IMR-90 (cell line): ENCODE results near the gene PCCA. TPM values are rescaled to one million over a fixed set of nuclear protein-coding genes. Genes with fewer than 3 reads are reported as not detected.
A peak's percentile ranks its signal among the peaks of the same experiment; 100 is the strongest.

Experiments
- ATAC-seq: fragments of 200-7000 bp; cut with Tn5 transposase; 2 replicates; pipeline ENCODE4 v1.9.1; 2020; ENCODE audit warnings: low read depth, mild to moderate bottlenecking, moderate library complexity
- BruUV-seq: library from RNA; stranded (reverse); fragments of 400-500 nt; replicated peaks from 2 replicates; lab custom pipeline; 2021; lab: Mats Ljungman, UMichigan
- CTCF ChIA-PET: fragments of 300-600 bp; formaldehyde crosslinking; extraction: SDS; loops from one replicate; lab custom pipeline; 2021; ENCODE audit warnings: antibody characterized with exemption; lab: Yijun Ruan, JAX
- POLR2A ChIA-PET: fragments of 300-600 bp; sonication (Branson Sonifier 250); formaldehyde crosslinking; loops from one replicate; lab custom pipeline; 2022; ENCODE audit warnings: antibody characterized with exemption; ENCODE audit not compliant: unreplicated experiment; lab: Charles Lee
- DNase-seq: peaks from one replicate; pipeline ENCODE4 v3.0.0; 2013
- H2AFZ ChIP-seq: replicated peaks from 2 replicates; pipeline ENCODE3; 2013; ENCODE audit warnings: low read length, mild to moderate bottlenecking; ENCODE audit not compliant: poor library complexity
- H2AK5ac ChIP-seq: 2 replicates; pipeline ENCODE4 v1.6.1; 2013; ENCODE audit warnings: low read depth, low read length, inconsistent platforms
- H2AK9ac ChIP-seq: replicated peaks from 2 replicates; pipeline ENCODE3; 2013; ENCODE audit warnings: mild to moderate bottlenecking, low read depth, low read length, moderate library complexity; ENCODE audit not compliant: poor library complexity
- H2BK120ac ChIP-seq: 2 replicates; pipeline ENCODE4 v1.6.1; 2013; ENCODE audit warnings: low read depth, low read length, inconsistent platforms
- H2BK15ac ChIP-seq: 3 replicates; pipeline ENCODE4 v1.6.1; 2013; ENCODE audit warnings: low read depth, low read length, inconsistent platforms
- H2BK20ac ChIP-seq: 2 replicates; pipeline ENCODE4 v1.6.1; 2013; ENCODE audit warnings: low read depth, mild to moderate bottlenecking, inconsistent platforms, low read length, moderate library complexity
- H2BK5ac ChIP-seq: 2 replicates; pipeline ENCODE4 v1.6.1; 2013; ENCODE audit warnings: mild to moderate bottlenecking, low read depth, low read length, inconsistent platforms; ENCODE audit not compliant: poor library complexity, severe bottlenecking
- H3K14ac ChIP-seq: replicated peaks from 2 replicates; pipeline ENCODE4 v1.6.1; 2013; ENCODE audit warnings: low read depth, low read length, inconsistent platforms
- H3K18ac ChIP-seq: 2 replicates; pipeline ENCODE4 v1.6.1; 2013; ENCODE audit warnings: low read depth, low read length, control low read depth
- H3K23ac ChIP-seq: 2 replicates; pipeline ENCODE4 v1.6.1; 2013; ENCODE audit warnings: low read depth, low read length, inconsistent platforms
- H3K27ac ChIP-seq: 2 replicates; pipeline ENCODE4 v1.5.1; 2013; ENCODE audit warnings: mild to moderate bottlenecking, control low read depth, low read length; ENCODE audit not compliant: insufficient read depth
- H3K27me3 ChIP-seq: 2 replicates; pipeline ENCODE4 v1.6.1; 2013; ENCODE audit warnings: low read length; ENCODE audit not compliant: control insufficient read depth, insufficient read depth
- H3K36me3 ChIP-seq: 2 replicates; pipeline ENCODE4 v1.6.1; 2013; ENCODE audit warnings: low read length, mixed read lengths; ENCODE audit not compliant: control insufficient read depth, insufficient read depth
- H3K4ac ChIP-seq: 2 replicates; pipeline ENCODE4 v1.6.1; 2013; ENCODE audit warnings: low read depth, low read length, inconsistent platforms
- H3K4me1 ChIP-seq: 2 replicates; pipeline ENCODE4 v1.6.1; 2013; ENCODE audit warnings: low read length, mixed read lengths; ENCODE audit not compliant: control insufficient read depth, insufficient read depth
- H3K4me2 ChIP-seq: 2 replicates; pipeline ENCODE4 v1.6.1; 2013; ENCODE audit warnings: low read depth, mild to moderate bottlenecking, control low read depth, low read length, moderate library complexity
- H3K4me3 ChIP-seq: 2 replicates; pipeline ENCODE4 v1.5.1; 2013; ENCODE audit warnings: low read depth, mild to moderate bottlenecking, control low read depth, low read length, moderate library complexity; ENCODE audit not compliant: insufficient read depth
- H3K56ac ChIP-seq: 2 replicates; pipeline ENCODE4 v1.6.1; 2013; ENCODE audit warnings: low read length, inconsistent platforms; ENCODE audit not compliant: insufficient read depth; ENCODE audit errors: extremely low read depth
- H3K79me1 ChIP-seq, 2 experiments: 2 replicates each; pipeline ENCODE4 v1.6.1; 2013; ENCODE audit warnings: low read length in 2 of 2, inconsistent platforms in 1 of 2, low read depth in 1 of 2
- H3K9ac ChIP-seq: 2 replicates; pipeline ENCODE4 v1.6.1; 2013; ENCODE audit warnings: low read depth, low read length, control low read depth
- H3K9me1 ChIP-seq: 2 replicates; pipeline ENCODE4 v1.6.1; 2013; ENCODE audit warnings: low read length, inconsistent platforms; ENCODE audit not compliant: insufficient read depth
- H3K9me3 ChIP-seq: 2 replicates; pipeline ENCODE4 v1.6.1; 2013; ENCODE audit warnings: low read length; ENCODE audit not compliant: control insufficient read depth, insufficient read depth
- H4K20me1 ChIP-seq: 2 replicates; pipeline ENCODE4 v1.6.1; 2013; ENCODE audit warnings: low read length, inconsistent platforms; ENCODE audit not compliant: insufficient read depth
- H4K5ac ChIP-seq: 2 replicates; pipeline ENCODE4 v1.6.1; 2013; ENCODE audit warnings: mild to moderate bottlenecking, low read depth, low read length, control low read depth
- H4K8ac ChIP-seq, 2 experiments: 2 replicates each; pipeline ENCODE4 v1.6.1; 2013; ENCODE audit warnings: low read depth in 2 of 2, low read length in 2 of 2, control low read depth in 1 of 2, inconsistent platforms in 1 of 2
- H4K91ac ChIP-seq: 2 replicates; pipeline ENCODE4 v1.6.1; 2013; ENCODE audit warnings: low read depth, low read length, inconsistent platforms; ENCODE audit not compliant: insufficient read depth
- BHLHE40 ChIP-seq: fragments of 150-350 bp; IDR thresholded peaks from 2 replicates; pipeline ENCODE4 v1.6.1; 2016; ENCODE audit warnings: mild to moderate bottlenecking, low read depth, low read length
- CEBPB ChIP-seq: IDR thresholded peaks from 2 replicates; pipeline ENCODE4 v1.6.1; 2012; ENCODE audit warnings: low read depth, low read length, improper control_type of control experiment
- FOS ChIP-seq: fragments of 150-350 bp; IDR thresholded peaks from 2 replicates; pipeline ENCODE4 v1.6.1; 2016; ENCODE audit warnings: low read depth, low read length
- MAFK ChIP-seq: IDR thresholded peaks from 2 replicates; pipeline ENCODE4 v1.6.1; 2012; ENCODE audit warnings: low read depth, low read length, improper control_type of control experiment
- MAZ ChIP-seq: IDR thresholded peaks from 2 replicates; pipeline ENCODE4 v1.6.1; 2012; ENCODE audit warnings: low read depth, mild to moderate bottlenecking, low read length, improper control_type of control experiment, moderate library complexity, borderline replicate concordance
- NFE2L2 ChIP-seq: fragments of 150-350 bp; IDR thresholded peaks from 2 replicates; pipeline ENCODE4 v1.6.1; 2016; ENCODE audit warnings: low read depth, mild to moderate bottlenecking, low read length
- RAD21 ChIP-seq: IDR thresholded peaks from 2 replicates; pipeline ENCODE4 v1.6.1; 2012; ENCODE audit warnings: low read length, improper control_type of control experiment
- RCOR1 ChIP-seq: IDR thresholded peaks from 2 replicates; pipeline ENCODE4 v1.6.1; 2012; ENCODE audit warnings: mild to moderate bottlenecking, low read length, improper control_type of control experiment; ENCODE audit not compliant: insufficient replicate concordance
- RFX5 ChIP-seq: IDR thresholded peaks from 2 replicates; pipeline ENCODE4 v1.8.0; 2012; ENCODE audit warnings: low read depth, mild to moderate bottlenecking, low read length, moderate library complexity
- SMC3 ChIP-seq: fragments of 150-350 bp; IDR thresholded peaks from 2 replicates; pipeline ENCODE4 v1.6.1; 2016; ENCODE audit warnings: low read depth, mild to moderate bottlenecking, antibody characterized with exemption, low read length, moderate library complexity
- WGBS, 2 experiments: methylation state at CpG; one replicate each; pipeline versions ENCODE4 v1.1.5 to v1.1.7; 2013; ENCODE audit warnings: missing lambda C conversion rate in 2 of 2; ENCODE audit not compliant: insufficient read length in 1 of 2; ENCODE audit errors: extremely low coverage in 2 of 2; 5-methylcytosine and 5-hydroxymethylcytosine counted together
- dilution Hi-C: fragments of 300-500 bp; cut with HindIII; formaldehyde crosslinking; loops from one replicate; pipeline ENCODE4 v1.14.3; 2018; ENCODE audit warnings: low sequenced_read_pairs; ENCODE audit not compliant: unreplicated experiment
- in situ Hi-C: fragments of 300-500 bp; cut with MboI; formaldehyde crosslinking; loops from 3 replicates; pipeline ENCODE4 v1.14.3; 2019; ENCODE audit warnings: low sequenced_read_pairs, inconsistent platforms, mixed read lengths
- intact Hi-C: fragments of 100-400 bp; cut with micrococcal nuclease; formaldehyde crosslinking; loops from 2 replicates; pipeline ENCODE4 v1.10.0; 2022
- polyA plus RNA-seq, 3 experiments: library from polyadenylated mRNA; depleted of rRNA; stranded (reverse); fragments of >200 nt; gene quantifications; 2 replicates each; pipeline ENCODE4 v1.2.3, GENCODE V29; 2012; ENCODE audit warnings: low replicate concordance in 1 of 3
- total RNA-seq: library from RNA; depleted of rRNA; stranded (reverse); fragments of >200 nt; gene quantifications from 2 replicates; pipeline ENCODE4 v1.2.3, GENCODE V29; 2012
- TF ChIP-seq, protein P1 (sequence below): fragments of 150-350 bp; IDR thresholded peaks from 2 replicates; pipeline ENCODE4 v1.6.1; 2016; ENCODE audit warnings: low read depth, mild to moderate bottlenecking, low read length, moderate library complexity, borderline replicate concordance
- TF ChIP-seq, protein P2 (sequence below): fragments of 150-350 bp; IDR thresholded peaks from 2 replicates; pipeline ENCODE4 v1.6.1; 2017; ENCODE audit warnings: mild to moderate bottlenecking, antibody characterized with exemption, low read length, low read depth
- TF ChIP-seq, protein P3 (sequence below): conservative IDR thresholded peaks from 2 replicates; pipeline ENCODE4 v1.5.1; 2012; ENCODE audit warnings: mild to moderate bottlenecking, low read depth, low read length, improper control_type of control experiment

Gene PCCA
- total and polyA plus RNA-seq, 2 of the 4 experiments (the other 2 are of a cell fraction), result 7.6 to 24.0 TPM

DNA sequence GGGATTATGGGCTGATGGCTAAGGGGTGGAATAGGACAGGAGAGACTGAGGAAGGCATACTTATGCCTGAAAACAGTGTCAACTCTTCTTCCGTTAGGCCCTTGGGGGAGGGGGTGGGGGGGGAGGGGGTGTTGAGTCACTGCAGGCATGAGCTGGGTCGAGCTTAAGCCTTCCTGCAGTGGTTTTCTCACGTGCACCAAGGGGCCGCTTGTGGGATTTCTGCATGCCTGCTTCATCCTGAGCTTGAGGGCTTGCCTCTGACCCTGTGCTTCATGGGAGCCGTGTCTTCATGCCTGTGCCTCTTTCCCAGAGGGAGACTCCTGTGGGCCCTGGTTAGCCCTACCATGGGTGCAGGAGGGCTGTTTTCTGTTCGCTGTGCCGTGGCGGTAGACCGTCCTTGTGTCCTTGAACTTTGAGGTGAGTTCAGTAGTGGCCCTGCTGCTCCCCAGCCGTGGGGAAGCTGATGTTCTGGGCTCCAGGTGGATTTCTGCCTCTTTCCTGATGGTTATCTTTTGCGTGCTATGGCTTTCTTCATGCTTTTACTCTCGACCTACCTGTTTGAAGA, 186.1 kb downstream of the PCCA start:
- Histone ChIP-seq H3K18ac (no peak overlapping the region), H3K4ac (no peak overlapping the region; the same call in 1 of the 2 replicates), H3K4me3 (no peak overlapping the region), H3K23ac (no peak overlapping the region), H2BK120ac (no peak overlapping the region), H2AFZ (no peak overlapping the region), H3K56ac (no peak overlapping the region), H3K36me3 (peaks cover 6% of the 10 kb centered on the region; the same call in 1 of the 2 replicates), H3K9me3 (no peaks in the 10 kb centered on the region), H2BK5ac (no peak overlapping the region), H3K4me2 (no peak overlapping the region), H2BK15ac (no peak overlapping the region), H3K4me1 (no peaks in the 10 kb centered on the region), H3K9ac (no peak overlapping the region), H2AK5ac (no peak overlapping the region), H4K91ac (no peak overlapping the region), H4K20me1 (peaks cover 2% of the 10 kb centered on the region; the same call in 1 of the 2 replicates), H3K27ac (no peak overlapping the region), H4K5ac (no peak overlapping the region), H3K79me1 (peaks cover 0 to 8% of the 10 kb centered on the region in 2 experiments; a peak in 2 of 4 replicates), H3K27me3 (no peaks in the 10 kb centered on the region), H3K14ac (no peak overlapping the region), H3K9me1 (peaks cover 4% of the 10 kb centered on the region; the same call in 1 of the 2 replicates), H2AK9ac (no peak overlapping the region), H2BK20ac (no peak overlapping the region), H4K8ac (no peak overlapping the region)
- ATAC-seq, result no peak
- peak; percentile 4 for DNase-seq
- TF ChIP-seq RAD21 (no peak), MAZ (no peak), RFX5 (no peak), RCOR1 (no peak), MAFK (no peak), FOS (no peak), BHLHE40 (no peak), CEBPB (no peak), SMC3 (no peak), NFE2L2 (no peak)
- TF ChIP-seq, protein P1, sequence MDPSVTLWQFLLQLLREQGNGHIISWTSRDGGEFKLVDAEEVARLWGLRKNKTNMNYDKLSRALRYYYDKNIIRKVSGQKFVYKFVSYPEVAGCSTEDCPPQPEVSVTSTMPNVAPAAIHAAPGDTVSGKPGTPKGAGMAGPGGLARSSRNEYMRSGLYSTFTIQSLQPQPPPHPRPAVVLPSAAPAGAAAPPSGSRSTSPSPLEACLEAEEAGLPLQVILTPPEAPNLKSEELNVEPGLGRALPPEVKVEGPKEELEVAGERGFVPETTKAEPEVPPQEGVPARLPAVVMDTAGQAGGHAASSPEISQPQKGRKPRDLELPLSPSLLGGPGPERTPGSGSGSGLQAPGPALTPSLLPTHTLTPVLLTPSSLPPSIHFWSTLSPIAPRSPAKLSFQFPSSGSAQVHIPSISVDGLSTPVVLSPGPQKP, result no peak
- TF ChIP-seq, protein P2, sequence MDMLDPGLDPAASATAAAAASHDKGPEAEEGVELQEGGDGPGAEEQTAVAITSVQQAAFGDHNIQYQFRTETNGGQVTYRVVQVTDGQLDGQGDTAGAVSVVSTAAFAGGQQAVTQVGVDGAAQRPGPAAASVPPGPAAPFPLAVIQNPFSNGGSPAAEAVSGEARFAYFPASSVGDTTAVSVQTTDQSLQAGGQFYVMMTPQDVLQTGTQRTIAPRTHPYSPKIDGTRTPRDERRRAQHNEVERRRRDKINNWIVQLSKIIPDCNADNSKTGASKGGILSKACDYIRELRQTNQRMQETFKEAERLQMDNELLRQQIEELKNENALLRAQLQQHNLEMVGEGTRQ, result no peak
- TF ChIP-seq, protein P3, sequence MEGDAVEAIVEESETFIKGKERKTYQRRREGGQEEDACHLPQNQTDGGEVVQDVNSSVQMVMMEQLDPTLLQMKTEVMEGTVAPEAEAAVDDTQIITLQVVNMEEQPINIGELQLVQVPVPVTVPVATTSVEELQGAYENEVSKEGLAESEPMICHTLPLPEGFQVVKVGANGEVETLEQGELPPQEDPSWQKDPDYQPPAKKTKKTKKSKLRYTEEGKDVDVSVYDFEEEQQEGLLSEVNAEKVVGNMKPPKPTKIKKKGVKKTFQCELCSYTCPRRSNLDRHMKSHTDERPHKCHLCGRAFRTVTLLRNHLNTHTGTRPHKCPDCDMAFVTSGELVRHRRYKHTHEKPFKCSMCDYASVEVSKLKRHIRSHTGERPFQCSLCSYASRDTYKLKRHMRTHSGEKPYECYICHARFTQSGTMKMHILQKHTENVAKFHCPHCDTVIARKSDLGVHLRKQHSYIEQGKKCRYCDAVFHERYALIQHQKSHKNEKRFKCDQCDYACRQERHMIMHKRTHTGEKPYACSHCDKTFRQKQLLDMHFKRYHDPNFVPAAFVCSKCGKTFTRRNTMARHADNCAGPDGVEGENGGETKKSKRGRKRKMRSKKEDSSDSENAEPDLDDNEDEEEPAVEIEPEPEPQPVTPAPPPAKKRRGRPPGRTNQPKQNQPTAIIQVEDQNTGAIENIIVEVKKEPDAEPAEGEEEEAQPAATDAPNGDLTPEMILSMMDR, result no peak
- no TSS peak for BruUV-seq
- dilution Hi-C loops, result no loop called here
- in situ Hi-C loops, result no loop called here
- 80% methylated on average over 2 of the region's 12 CpGs; no CpG with 5 or more reads in 1 of the 2 experiments for WGBS, 2 experiments
- intact Hi-C loops, result no loop called here
- CTCF ChIA-PET, result no interaction called here
- POLR2A ChIA-PET, result no interaction called here
